ENCODE data around the gene TAX1BP1.

DNA sequence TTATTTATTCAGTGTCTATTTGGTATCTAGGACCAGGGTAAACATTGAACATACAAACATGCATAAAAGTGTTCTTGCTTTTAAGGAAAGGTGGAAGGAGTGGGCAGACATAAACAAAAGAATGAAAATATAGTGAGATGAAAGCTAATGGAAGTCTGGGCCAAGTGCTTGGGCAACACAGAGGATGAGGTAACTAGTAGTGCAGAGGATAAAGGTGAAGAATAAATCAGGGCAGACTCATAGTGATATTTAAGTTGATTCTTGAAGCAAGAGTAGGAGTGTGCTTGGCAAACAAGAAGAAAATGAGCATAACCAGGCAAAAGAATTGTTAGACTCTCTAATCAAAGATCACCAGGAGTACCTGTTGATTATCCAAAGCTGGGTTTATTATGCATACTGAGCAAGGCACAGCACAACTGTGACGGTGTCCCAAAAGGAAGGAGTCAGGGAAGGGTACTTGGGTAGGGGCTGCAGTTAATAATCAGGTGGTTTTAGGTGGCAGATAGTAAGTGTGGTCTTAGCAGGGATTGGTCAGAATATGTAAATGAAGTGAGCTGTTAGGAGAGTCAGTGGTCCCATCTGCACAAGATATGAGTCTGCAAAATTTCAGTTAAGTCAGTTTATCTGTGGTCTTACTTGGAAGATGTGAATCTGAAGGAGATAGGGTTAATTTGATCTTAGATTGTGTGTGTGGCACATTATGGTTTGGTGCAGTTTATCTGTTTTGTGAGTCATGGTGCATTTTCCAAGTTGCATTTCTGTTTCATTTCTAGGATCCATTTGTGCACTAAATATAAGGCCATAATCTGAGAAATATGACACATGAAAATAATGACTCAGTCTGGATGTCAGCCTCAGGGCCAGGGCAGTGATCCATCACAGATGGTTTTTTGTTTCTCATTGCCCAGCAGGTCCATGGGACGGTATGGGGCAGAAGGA, 30.6 kb upstream of the TAX1BP1 start:
- TF ChIP-seq EZH2 (optimal IDR thresholded peaks at IDR 0.05; ENCODE audit: low read depth, low read length) (no peak), EZH2phosphoT487 (IDR thresholded peaks at IDR 0.05; ENCODE audit: low read length) (no peak)
- TF ChIP-seq, protein P1, sequence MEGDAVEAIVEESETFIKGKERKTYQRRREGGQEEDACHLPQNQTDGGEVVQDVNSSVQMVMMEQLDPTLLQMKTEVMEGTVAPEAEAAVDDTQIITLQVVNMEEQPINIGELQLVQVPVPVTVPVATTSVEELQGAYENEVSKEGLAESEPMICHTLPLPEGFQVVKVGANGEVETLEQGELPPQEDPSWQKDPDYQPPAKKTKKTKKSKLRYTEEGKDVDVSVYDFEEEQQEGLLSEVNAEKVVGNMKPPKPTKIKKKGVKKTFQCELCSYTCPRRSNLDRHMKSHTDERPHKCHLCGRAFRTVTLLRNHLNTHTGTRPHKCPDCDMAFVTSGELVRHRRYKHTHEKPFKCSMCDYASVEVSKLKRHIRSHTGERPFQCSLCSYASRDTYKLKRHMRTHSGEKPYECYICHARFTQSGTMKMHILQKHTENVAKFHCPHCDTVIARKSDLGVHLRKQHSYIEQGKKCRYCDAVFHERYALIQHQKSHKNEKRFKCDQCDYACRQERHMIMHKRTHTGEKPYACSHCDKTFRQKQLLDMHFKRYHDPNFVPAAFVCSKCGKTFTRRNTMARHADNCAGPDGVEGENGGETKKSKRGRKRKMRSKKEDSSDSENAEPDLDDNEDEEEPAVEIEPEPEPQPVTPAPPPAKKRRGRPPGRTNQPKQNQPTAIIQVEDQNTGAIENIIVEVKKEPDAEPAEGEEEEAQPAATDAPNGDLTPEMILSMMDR (IDR thresholded peaks at IDR 0.05; ENCODE audit: low read length), result no peak

Measured in MM.1S (cell line).